Measurements from ENCODE around the gene IGFBP4. TPM values are rescaled to one million over a fixed set of nuclear protein-coding genes. Genes with fewer than 3 reads are reported as not detected.

The IGFBP4 gene
- total RNA-seq, 1 experiment from 2014 or later = 35.7 TPM

DNA sequence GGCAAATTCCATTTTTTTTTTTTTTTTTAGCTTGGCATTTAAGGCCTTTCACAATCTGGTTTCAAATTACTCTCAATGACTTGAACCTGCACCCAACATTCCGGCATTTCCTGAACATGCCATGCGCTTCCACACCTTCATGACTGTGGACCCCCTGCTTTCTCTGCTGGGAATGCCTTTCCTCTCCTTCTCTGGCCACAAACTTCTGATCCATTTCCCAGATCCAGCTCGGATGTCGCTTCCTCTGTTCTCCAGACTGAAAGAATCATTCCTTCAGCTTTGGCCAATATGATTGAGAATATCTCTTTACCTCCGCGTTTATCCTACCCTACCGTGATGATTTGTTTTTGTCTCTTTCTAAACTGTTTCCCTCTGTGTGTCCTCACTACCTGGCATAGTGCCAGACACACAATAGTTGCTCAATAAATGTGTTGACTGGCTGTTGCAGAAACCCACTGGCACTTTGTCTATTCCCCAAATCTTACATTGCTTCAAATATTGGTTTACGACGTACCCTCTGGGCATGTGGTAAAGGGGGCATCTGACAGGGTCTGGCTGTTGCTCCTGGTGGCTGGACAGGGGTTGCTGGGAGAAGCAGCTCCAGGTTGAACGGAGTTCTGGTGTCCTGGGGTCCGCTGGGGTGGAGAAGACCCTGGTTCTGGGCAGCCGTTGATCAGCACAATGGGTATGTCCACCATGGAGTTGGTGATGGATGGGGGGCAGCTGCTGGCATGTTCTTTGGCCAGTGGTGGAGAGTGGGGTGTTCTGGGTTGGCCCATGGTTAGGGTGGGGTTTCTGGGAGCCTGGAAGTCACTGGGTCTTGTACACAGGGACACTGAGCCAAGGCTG lies 43.5 kb downstream of the IGFBP4 start:
- H3K27ac Mint-ChIP-seq (ENCODE audit: unreplicated experiment) = no peak overlapping the region
- ChIA-PET POLR2A (interaction anchor here (0.6 kb wide), 1 partner anchor 1300 kb away, joined by 4 read pairs; no protein-coding TSS in a partner anchor), CTCF (interaction anchor here (0.9 kb wide), 1 partner anchor 10 kb away, joined by 3 read pairs; no protein-coding TSS in a partner anchor)
- H3K4me3 Mint-ChIP-seq (ENCODE audit: unreplicated experiment) = no peak overlapping the region
- TF ChIP-seq, protein P1, sequence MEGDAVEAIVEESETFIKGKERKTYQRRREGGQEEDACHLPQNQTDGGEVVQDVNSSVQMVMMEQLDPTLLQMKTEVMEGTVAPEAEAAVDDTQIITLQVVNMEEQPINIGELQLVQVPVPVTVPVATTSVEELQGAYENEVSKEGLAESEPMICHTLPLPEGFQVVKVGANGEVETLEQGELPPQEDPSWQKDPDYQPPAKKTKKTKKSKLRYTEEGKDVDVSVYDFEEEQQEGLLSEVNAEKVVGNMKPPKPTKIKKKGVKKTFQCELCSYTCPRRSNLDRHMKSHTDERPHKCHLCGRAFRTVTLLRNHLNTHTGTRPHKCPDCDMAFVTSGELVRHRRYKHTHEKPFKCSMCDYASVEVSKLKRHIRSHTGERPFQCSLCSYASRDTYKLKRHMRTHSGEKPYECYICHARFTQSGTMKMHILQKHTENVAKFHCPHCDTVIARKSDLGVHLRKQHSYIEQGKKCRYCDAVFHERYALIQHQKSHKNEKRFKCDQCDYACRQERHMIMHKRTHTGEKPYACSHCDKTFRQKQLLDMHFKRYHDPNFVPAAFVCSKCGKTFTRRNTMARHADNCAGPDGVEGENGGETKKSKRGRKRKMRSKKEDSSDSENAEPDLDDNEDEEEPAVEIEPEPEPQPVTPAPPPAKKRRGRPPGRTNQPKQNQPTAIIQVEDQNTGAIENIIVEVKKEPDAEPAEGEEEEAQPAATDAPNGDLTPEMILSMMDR (IDR thresholded peaks at IDR 0.05; ENCODE audit: insufficient read depth in 1 of 2, low read depth in 1 of 2, low read length in 1 of 2, severe bottlenecking in 1 of 2, unreplicated experiment in 1 of 2) = no peak
- no peak for DNase-seq
- H3K9me3 ChIP-seq = no peaks in the 10 kb centered on the region
- H3K4me1 Mint-ChIP-seq (ENCODE audit: low read depth, unreplicated experiment) = peaks cover 29% of the 10 kb centered on the region
- peaks cover 10% of the 10 kb centered on the region; the same call in 1 of the 2 replicates for H3K4me1 ChIP-seq
- no peaks in the 10 kb centered on the region for H3K27me3 Mint-ChIP-seq (ENCODE audit: insufficient read depth, unreplicated experiment)
- H3K36me3 ChIP-seq (ENCODE audit: control insufficient read depth, insufficient read depth, low read length) = no peaks in the 10 kb centered on the region
- H3K9me3 Mint-ChIP-seq (ENCODE audit: unreplicated experiment) = no peaks in the 10 kb centered on the region
- no peaks in the 10 kb centered on the region for H3K27me3 ChIP-seq (replicated peaks; ENCODE audit: control insufficient read depth, insufficient read depth, low read length)
- intact Hi-C loops (cut with micrococcal nuclease; ENCODE audit: unreplicated experiment) = loop anchor here (5.0 kb wide), 1 partner anchor 76 kb away; no protein-coding TSS in a partner anchor
- no TSS peak for BruUV-seq (replicated peaks)
- no peaks in the 10 kb centered on the region for H3K36me3 Mint-ChIP-seq (ENCODE audit: insufficient read depth, unreplicated experiment)
- no peak overlapping the region for H3K4me3 ChIP-seq (ENCODE audit: low read depth, low read length)

DNA sequence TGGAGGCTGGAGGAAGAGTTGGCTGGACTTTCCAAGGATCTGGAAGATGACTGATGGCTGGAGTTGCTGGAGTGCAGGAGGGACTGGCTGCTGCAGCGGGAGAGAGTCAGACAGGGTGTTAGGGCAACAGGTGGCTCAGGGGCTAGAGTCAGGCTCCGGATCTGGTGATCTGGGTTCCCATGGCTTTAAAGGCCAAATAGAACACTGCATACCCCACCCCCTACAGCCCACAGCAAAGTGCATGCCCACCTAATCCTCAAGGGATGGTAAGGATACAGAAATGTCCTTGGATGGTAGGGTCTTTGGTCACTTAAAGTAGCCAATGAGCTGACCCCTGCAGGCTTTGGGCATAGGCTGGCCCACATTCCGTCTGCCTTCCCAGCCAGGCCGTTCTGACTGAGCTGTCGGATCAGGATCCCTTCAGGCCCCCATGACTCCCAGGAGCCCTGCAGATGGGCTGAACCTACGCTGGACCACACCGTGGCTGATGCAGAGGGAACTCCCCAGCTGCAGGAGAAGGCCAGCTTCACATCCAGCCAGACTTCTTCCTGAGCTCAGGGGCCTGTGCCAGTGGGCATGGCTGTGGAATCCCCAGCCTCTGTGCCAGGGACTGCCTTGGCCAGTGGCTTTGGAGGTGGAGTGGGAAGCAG lies 44.2 kb downstream of the IGFBP4 start:
- Mint-ChIP-seq H3K9me3 (ENCODE audit: unreplicated experiment) (no peaks in the 10 kb centered on the region), H3K4me3 (ENCODE audit: unreplicated experiment) (no peak overlapping the region), H3K4me1 (ENCODE audit: low read depth, unreplicated experiment) (peaks cover 29% of the 10 kb centered on the region), H3K27me3 (ENCODE audit: insufficient read depth, unreplicated experiment) (no peaks in the 10 kb centered on the region), H3K27ac (ENCODE audit: unreplicated experiment) (no peak overlapping the region), H3K36me3 (ENCODE audit: insufficient read depth, unreplicated experiment) (no peaks in the 10 kb centered on the region)
- Histone ChIP-seq H3K36me3 (ENCODE audit: control insufficient read depth, insufficient read depth, low read length) (no peaks in the 10 kb centered on the region), H3K4me3 (ENCODE audit: low read depth, low read length) (no peak overlapping the region), H3K9me3 (no peaks in the 10 kb centered on the region), H3K4me1 (peaks cover 10% of the 10 kb centered on the region; the same call in 1 of the 2 replicates), H3K27me3 (replicated peaks; ENCODE audit: control insufficient read depth, insufficient read depth, low read length) (no peaks in the 10 kb centered on the region)
- TF ChIP-seq, protein P1 (IDR thresholded peaks at IDR 0.05; ENCODE audit: insufficient read depth in 1 of 2, low read depth in 1 of 2, low read length in 1 of 2, severe bottlenecking in 1 of 2, unreplicated experiment in 1 of 2) = no peak
- CTCF ChIA-PET = interaction anchor here (1.5 kb wide), 1 partner anchor 11 kb away, joined by 4 read pairs; no protein-coding TSS in a partner anchor
- DNase-seq = no peak
- intact Hi-C loops (cut with micrococcal nuclease; ENCODE audit: unreplicated experiment) = loop anchor here (5.0 kb wide), 1 partner anchor 75 kb away; no protein-coding TSS in a partner anchor
- no TSS peak for BruUV-seq (replicated peaks)
- POLR2A ChIA-PET = no interaction called here

DNA sequence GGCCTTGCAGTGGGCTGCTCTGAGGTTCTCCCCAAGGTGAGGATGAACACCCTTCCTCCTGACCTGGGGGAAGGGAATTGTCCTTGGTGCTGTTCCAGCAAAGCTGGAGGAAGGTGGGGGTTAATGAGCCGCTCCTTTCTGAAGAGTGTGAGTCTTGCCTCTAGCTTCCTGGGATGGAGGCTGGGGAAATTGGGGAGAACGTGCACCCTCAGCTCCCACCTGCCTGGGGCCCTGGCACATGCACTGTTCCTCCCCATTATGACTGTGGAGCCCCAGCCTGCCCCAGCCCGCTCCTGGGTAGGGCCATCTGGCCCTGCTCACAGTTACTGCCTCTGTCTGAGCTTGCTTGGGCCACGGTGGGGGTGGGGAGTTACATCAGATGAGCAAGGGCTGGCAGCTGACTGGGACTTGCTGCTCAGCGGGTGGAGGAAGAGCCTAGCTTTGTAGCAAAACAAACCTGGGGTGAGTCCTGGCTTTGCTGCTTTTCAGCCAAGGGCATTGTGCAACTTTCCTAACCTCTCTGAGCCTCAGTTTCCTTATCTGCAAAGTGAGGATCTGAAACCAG lies 47.1 kb downstream of the IGFBP4 start:
- H3K27me3 ChIP-seq (replicated peaks; ENCODE audit: control insufficient read depth, insufficient read depth, low read length) = no peaks in the 10 kb centered on the region
- H3K27ac Mint-ChIP-seq (ENCODE audit: unreplicated experiment) = no peak overlapping the region
- ChIA-PET CTCF (interaction anchor here (0.6 to 1.2 kb wide), 2 partner anchors 43 to 50 kb away, joined by 3 to 6 read pairs; no protein-coding TSS in a partner anchor), POLR2A (no interaction called here)
- no peaks in the 10 kb centered on the region for H3K9me3 Mint-ChIP-seq (ENCODE audit: unreplicated experiment)
- TF ChIP-seq, protein P1 (IDR thresholded peaks at IDR 0.05; ENCODE audit: insufficient read depth in 1 of 2, low read depth in 1 of 2, low read length in 1 of 2, severe bottlenecking in 1 of 2, unreplicated experiment in 1 of 2) = no peak
- no peak overlapping the region for H3K4me3 ChIP-seq (ENCODE audit: low read depth, low read length)
- H3K36me3 ChIP-seq (ENCODE audit: control insufficient read depth, insufficient read depth, low read length) = no peaks in the 10 kb centered on the region
- intact Hi-C loops (cut with micrococcal nuclease; ENCODE audit: unreplicated experiment) = no loop called here
- no peaks in the 10 kb centered on the region for H3K36me3 Mint-ChIP-seq (ENCODE audit: insufficient read depth, unreplicated experiment)
- no peaks in the 10 kb centered on the region for H3K27me3 Mint-ChIP-seq (ENCODE audit: insufficient read depth, unreplicated experiment)
- DNase-seq = no peak
- BruUV-seq (replicated peaks) = no TSS peak
- H3K4me3 Mint-ChIP-seq (ENCODE audit: unreplicated experiment) = no peak overlapping the region
- peaks cover 22% of the 10 kb centered on the region for H3K4me1 Mint-ChIP-seq (ENCODE audit: low read depth, unreplicated experiment)
- H3K9me3 ChIP-seq = no peaks in the 10 kb centered on the region
- H3K4me1 ChIP-seq = no peaks in the 10 kb centered on the region
